ENCODE data around the gene ARID5A.

The ARID5A gene

DNA sequence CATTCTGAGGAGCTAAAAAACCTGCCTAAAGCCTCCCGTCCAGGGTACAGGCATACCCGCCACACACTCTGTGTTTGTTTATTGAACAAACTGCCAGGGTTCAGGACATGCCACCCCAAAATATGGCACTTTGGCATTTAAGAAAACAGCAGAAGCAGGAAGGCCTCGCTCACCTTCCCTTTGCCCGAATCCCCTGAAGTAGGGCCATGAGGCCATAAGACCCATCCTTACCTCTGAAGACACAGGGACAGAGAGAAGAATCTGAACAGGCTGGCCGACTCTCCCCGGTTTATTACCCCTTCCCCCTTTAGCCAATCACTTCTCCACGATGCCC is 29.7 kb upstream of the ARID5A start:
- no peak for DNase-seq

DNA sequence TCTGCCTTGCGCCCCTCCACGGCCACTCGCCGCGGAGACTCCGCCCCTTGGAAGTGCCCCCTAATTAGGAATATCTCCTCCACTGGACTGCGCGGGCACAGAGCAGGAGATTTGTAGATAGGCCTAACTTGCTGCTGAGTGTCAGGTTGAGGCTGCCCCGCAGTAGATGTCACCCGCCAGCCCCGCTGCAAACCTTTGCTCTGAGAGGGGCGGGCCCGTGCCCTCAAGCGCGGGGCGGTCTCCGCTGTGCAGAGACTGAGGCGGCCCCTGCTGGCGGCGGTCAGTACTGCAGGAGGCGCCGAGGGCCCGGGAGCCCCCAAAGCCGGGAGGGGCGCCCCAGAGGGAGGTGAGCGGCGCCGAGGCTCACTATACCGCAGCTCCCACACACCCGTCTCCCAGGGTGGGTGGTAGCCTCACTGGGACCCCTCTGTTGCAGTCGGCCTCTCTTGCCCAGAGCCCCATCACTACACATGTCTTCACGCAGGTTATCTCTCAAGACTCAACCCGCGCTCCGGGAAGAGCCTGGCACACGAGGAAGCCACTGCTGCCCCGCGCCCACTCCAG is 28.5 kb upstream of the ARID5A start:
- peak; percentile 39 for DNase-seq

DNA sequence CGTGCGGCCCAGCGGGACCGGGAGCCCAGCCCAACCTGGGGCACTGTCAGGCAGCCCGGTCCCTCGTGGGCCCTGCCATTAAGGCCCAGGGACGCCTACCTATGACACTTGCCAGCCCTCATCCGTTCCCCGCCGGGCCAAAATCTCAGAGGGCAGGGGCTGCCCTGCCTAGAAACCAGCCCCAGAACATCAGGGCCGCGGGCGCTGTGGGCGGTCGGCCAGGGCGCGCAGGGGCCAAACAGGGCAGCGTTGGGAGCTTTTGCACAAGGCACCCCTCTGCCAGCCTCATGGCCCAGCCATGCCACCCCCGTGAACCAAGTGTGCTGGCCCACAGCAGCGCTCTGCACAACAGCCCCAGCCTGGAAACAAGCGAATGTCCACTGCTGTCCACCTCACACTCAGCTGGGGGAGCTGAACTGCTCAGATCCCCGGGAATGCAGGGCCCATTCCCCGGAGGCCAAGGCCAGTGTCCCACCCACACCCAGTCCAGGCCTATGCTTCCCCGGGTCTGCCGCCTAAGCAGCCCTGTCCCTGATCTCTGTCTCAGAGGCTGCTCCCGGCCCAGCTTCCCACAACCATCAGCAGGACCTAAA is 27.9 kb upstream of the ARID5A start:
- no peak for DNase-seq

DNA sequence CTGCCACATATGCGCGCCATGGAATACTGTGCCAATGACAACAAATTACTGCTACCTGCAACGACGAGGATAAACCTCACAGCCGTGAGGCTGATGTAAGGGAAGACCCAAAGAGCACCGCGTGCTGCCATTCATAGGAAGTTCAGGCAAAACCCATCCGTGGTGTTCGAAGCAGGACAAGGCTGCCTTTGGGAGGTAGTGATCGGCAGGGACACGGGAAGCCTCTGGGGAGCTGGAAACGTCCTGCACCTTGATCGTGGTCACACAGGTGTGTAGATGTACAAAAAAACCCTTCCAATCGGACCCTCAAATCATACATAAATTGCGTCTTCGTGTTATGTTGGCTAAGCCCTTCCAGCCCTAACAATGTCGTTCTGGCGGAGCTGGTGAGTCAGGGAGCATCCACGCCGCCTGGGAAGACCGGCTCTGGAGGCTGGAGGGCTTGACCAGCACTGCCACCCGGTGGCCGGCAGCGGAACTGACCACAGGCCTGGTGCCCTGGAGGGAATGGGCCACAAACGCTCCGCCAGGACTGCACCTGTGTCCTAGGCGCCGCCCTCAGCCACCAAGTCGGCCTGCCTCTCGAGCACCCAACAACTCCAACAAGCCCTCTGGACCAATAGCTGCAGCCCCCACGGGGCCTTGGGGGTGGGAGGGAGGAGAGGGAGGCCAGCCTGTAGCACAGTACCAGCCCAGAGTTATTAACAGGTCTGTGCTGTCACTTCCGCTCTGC is 27.3 kb upstream of the ARID5A start:
- peak; percentile 63 for DNase-seq

DNA sequence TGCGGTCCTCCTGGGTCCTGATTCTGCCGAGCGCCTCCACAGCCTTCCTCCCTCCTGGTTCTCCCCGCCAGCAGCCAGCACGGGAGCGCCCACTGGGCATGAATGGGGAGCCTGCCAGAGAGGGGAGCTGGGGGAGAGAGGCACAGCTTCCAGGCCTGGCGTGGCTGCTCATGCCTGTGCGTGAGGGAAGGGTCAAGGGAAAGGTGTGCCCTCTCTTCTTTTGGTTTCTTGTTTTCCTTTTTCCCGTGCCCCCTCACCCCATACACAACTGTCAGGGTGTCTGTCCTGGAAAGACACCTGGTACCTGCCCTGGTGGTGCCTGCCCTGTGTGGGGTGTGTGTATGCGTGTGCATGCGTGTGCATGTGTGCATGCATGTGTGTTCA is 26.7 kb upstream of the ARID5A start:
- no peak for DNase-seq

DNA sequence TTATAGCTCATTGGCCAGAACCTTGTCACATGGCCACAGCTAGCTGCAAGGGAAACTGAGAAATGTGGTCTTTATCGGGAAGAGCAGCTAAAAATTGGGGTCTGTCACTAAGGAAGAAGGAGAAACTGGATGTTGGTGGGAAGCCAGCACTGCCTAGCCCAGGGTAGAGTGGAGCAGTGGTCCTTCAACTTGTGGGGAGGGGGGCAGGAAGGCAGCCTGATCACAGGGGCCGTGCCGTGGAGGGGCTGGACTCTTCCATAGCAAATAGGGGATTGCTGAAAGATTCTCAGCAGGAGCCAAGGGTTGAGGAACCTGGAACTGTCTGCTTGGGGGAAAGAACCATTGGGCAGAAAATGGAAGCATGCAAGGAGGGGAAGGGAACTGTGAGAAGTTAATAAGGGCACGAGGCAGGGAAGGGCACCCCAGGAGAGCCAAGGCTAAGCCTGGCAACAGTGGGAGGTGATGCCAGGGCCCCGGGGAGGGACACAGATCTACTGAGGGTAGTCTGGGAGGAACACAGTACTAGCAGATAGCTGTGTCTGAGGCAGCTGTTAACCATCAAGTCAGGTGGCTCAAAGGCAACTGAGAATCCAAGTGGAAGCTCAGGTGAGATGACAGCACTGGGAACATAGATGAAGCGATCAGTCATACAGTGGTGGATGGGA is 25.5 kb upstream of the ARID5A start:
- no peak for DNase-seq

DNA sequence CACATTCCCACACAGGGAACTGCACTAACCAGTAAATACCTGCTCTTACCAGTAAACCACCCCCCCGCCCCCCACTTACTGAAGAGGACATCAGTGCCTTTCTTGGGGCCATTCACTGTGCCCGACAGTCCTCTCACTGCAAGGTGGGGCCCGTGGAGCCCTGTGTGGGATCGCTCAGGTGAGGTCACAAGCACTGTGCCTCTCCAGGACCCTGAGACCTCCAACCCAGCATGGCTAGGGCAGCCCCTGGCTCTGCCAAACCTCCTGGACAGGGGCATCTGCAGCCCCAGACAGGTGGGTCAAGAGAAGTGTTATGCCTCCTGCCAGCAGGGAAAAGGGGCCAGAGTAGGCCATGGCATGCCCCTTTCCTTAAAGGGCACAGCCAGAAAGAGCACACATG is 24.7 kb upstream of the ARID5A start:
- DNase-seq, result no peak

DNA sequence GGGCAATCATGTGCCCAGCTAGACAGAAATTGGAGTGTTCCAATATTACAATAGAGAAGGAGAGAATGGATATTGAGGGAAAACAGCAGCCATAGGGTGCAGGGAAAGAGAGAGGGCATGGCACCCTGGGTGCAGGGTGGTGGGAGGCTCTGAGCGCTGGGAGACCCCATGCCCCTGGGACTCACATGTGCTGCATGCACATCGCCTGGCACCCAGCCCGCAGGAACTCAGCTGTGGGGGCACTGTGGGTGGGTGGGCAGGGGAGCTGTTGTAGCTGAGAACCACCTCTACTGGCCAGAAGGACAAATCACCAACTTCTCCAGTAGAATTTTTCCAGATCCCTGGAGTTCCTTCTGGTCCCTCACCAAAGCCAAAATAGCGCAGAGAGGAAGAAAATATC is 24.2 kb upstream of the ARID5A start:
- no peak for DNase-seq

DNA sequence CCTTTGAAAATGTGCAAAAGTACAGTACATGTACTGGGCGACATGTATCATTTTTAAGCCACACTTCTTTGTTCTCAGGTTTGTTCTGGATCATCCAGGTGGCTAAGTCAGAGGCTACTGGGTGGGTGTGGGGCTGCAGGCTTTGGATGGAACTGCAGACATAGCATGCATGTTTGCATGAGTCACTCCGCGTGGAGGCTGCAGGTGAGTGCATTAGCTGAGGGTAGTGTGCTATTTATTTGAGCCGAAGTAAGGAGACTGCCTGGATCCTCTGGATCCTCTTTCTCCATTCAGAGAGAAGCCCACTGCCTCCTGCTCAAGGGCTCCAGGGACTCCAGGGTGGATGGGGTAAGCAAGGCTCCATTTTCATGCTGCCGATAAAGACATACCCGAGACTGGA is 22.0 kb upstream of the ARID5A start:
- DNase-seq, result no peak

DNA sequence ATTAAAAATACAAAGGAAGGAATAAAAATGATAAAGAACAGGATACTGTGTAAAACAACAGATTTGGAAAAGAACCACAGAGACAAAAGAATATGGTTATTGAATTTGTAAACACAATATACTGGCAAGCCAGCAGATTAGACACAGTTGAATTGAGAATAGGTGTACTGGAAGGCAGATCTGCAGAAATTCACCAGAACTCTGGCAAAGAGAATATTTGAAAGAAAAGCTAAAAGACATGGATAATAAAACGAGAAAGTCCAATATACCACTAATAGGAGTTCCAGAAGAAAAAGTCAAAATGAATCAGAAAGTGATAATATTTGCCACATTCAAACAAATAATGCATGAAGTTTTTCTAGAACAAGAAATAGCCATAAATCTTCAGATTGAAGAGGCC is 19.5 kb upstream of the ARID5A start:
- DNase-seq, result no peak

DNA sequence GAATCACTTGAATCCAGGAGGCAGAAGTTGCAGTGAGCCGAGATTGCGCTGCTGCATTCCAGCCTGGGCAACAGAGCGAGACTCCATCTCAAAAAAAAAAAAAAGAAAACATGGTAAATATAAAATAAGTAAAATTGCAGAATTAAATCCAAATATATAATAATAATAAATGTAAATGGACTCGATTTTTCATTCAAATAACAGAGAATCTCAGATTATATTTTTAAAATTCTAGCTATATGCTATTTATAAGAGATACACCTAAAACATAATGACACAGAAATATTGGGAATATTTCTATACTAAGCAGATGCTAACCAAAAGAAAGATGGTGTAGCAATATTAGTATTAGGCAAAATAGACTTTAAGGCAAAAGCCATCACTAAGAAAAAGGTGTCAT is 16.3 kb upstream of the ARID5A start:
- DNase-seq, result no peak

DNA sequence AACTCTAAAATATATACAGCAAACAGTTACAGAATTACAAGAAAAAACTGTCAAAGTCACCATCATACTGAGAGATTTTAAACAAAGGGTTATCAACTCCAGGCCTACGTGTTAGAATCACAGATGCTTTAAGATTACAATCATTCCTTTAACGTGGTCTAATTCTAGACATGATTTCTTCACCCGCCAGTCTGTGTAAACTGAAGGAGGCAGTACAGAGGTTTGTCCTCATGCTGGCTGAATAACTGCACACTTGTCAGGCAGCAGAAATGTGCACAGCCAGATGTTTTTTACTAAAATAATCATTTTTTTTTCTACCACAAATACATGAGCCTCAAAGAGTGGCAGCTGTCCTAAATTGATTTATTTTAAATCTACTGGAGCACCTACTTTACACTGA is 15.9 kb upstream of the ARID5A start:
- no peak for DNase-seq

DNA sequence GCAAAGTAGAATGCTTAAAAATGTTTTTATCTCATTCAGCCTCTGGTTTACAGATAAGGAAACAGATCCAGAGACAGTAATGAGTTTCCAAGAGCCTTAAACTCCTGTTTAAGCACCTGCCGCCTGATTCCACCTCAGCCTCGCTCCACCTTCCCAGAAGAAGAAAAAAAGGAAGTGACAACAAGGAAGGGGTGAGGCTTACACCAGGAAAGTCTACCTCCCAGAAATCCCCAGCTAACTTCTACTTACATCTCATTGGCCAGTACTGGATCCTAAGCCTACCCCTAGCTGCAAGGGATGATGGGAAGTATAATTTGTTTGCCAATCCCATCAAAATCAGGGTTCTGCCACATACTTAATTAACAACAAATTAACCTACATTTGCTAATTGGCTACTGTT is 15.3 kb upstream of the ARID5A start:
- no peak for DNase-seq

DNA sequence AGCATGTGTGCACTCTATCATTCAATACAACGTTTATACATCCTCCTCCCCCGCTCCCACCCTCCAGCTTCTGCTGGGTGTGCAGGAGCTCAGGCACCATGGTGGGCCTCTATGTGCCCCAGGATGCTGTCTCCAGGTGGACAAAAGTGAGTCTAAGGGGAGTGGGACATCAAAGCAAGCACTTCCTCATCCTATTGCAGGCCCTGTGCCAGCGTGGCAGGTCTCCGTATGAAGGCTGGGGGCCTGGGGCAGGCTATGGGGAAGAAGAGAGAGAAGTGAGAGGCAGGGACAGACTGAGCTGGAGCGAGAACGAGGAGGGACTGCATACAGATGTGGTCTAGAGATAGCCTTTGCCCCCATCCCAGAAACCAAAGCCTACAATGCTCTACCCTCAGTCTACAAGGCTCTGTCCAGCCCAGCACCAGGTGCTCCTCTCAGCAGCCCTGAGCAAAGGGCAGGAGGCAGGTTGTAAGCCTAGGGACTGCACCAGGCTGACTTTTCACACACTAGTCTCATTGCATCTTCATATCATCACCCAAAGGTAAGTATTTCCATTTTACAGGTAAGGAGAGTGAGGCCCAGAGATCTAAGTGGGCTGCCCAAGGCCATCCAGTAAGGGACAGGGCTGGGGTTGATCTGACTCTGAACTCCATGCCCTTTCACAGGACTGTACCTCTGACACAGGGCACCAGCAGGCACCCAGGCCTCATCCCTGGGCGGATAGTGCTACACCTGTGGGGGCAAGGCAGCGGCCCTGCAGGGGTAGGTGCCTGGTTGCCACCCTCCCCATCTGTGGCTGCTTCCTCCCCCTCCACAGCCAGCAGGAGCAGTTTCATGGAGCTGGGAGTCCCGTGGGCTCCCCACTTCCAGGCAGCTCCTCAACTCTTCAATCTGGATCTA is 14.0 kb upstream of the ARID5A start:
- no peak for DNase-seq

DNA sequence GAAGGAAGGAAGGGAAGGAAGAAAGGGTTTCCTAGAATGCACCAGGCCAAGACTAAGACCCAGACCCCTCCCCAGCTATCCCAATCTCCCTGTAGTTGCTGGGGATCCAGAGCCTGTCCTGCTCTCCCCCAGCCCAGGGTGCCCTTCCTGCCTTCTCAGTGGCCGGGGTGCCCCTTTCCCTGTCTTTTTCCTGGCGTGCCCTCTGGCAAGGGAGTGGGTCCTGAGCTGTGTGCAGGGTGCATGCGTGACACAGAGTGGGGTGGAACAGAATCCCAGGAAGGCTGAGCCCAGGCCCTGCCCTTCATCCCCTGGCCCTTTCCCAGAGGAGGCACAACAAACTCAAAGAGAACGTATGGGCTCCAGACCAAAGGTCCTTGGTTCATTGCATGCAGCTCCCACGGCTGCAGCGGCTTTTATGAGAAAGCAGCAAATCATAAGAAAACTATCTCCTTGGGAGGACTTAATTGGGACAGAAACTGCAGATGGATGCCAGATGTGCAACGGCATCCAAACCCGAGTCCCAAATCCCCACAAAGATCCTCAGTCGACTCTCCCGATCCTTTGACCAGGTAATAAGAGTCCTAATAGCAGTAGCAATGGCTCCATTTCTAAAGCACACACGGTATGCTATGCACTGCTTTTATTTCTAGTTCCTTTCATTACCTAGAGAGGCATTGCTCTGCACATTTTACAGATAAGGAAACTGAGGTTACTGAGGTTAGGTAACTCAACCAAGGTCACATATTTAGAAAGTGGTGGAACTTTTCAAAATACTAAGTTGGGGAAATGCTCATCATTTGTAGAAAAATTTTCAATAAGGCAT is 12.7 kb upstream of the ARID5A start:
- no peak for DNase-seq

DNA sequence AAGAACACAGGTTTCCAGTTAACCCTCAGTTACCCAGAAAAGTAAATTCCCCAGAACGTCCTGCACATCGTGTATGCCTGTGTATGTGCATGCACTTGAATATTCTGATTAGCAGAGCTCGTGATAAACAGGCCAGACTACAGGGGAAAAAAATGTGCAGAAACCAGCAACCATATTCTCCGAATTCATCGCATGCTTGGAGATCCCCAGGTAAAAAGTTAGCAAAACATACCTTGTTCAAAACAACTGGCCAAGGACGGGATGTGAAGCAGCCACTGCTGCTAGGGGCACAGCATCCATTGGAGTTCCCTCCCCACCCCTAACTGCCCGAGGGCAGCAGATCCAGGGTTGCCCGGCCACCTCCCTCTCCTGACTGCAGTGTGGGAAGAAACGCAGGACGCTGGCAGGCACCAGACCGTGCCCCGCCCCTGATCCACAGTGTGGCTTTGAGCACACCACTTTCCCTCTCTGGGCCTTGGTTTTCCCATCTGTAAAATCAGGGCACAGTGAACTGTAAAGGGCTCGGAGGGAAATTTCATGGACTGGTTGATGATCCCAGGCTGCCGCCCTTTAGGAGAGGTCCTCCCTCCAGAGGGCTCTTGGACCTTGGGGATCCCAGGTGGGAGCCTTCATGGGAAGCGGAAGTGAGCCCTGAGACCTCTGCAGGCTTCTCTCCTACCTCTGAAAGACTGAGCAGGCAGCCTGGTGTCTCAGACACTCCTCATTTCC is 11.9 kb upstream of the ARID5A start:
- no peak for DNase-seq

DNA sequence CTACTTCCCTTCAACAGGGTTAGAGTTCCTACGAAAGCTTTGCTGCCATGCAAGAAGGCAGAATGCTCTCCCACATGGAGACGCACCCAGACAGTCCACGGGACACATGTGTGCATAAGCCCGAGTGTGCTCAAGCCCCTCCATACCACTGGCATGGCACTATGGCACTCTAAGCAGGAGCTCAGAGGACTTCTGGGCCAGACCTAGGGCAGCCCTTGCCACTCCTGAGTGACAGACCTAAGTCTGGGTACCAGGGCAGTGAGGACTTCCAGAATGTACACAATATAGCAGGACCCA is 11.4 kb upstream of the ARID5A start:
- DNase-seq, result no peak

DNA sequence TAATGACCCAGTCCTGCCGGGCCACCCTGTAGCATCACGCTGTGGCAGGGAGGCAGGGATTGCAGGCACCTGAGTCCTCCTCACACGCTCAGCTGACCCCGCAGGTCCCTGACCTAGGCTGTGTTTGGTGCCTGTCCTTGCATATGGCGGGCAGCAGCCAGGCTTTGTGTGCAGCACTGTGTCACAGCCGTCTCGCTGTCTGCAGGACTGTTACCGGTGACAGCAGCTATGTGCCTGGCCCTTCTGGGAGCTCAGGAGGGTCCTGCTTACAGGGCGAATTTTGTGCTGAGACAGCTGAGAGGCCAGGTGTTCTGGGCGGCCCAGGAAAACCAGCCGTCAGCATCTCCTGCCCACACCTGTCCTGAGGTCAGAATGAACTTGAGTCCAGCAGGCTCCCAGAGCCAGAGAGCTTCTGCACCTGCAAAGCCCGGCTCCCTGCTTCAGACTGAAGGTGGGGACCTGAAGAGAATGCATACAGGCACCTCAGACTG is 10.4 kb upstream of the ARID5A start:
- no peak for DNase-seq

DNA sequence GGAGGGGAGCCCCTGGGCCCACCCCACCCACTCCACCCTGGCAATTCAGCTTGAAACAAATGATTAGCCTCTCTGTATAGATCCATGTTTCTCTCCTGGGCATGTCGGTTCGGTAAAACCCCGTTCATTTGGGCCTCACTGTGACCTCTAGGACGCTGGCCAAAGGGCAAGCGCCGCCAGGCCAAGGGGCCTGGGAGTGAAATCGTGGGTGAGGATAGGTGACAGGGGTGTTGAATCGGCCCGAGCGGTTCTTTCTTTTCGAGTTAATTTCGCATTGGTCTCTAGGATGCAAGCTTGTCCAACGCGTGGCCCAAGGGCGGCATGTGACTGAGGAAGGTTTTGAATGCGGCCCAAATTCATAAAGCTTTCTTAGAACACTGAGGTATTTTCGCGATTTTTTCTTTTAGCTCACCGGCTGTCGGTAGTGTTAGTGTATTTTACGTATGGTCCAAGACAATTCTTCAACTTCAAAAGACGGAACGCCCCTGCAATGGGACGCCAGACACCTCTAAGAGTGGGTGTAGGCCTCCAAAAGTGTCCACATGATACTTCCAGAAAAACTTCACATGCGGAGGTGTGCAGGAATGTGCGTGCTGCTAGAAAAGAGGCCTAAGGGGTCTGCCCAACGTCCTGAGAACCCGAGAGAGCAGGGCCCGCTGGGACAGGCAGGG is 9.8 kb upstream of the ARID5A start:
- no peak for DNase-seq

DNA sequence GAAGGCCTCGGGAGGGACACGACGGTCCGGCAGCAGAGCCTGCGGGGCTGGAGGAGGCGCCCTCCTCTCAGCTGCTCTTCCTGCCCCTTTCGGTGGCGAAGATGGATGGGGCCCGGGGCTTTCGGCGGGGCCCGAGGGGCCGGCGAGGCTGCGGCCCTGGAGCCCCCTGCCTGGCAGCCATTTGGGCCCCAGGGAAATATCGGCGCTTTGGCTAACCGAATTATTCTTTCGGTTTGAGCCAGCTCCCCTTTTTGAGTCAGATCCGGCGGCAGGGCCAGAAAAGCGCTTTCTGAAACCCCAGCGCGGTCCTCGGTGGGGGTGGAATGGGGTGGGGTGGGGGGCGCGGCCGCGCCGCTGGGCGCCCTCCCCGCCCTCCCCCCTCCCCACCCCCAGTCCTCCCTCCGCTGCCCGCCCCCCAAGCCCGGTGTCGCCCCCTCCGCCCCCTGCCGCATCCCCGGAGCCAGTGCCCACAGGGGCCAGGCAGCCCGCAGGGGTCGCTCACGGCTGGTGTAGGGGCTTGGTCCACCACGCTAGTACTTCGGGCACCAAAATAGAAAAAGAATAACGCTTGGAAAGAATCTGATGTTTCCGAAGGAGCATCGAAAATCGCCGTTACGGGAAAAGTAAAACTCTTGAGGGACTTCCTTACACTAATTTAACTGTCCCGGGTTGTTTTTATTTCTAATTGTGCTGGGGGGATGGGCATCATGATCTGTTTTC is 9.1 kb upstream of the ARID5A start:
- no peak for DNase-seq

All from NCI-H1694 treated with DMSO at 0.1 percent for 48 hours (cell line).